ENCODE data around the gene FOXO6.

The FOXO6 gene

DNA sequence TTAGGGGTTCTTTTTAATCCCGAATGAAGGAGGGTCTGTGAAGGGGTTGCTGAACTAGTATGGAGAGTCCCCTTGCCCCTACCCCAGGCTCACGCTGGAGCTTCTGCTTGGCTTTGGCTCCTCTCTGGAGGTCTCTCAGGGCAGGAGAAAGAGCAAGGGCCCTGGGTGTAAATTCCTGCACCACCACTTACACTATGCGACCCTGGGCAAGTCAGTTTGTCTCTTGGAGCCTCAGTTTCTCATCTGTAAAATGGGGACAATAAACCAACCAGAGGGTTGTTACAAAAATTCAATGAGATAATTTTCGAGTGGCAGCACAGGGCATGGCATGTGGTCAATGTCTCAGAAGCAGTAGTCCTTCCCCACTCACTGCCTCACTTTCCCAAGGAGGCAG lies 11.4 kb downstream of the FOXO6 start:
- H3K4me1 ChIP-seq (ENCODE audit: low read length) = peaks cover 8% of the 10 kb centered on the region
- H3K9me3 ChIP-seq (ENCODE audit: insufficient read depth, low read length) = no peaks in the 10 kb centered on the region
- H2AFZ ChIP-seq (ENCODE audit: low read depth, low read length) = no peak overlapping the region
- no peak overlapping the region for H3K4me3 ChIP-seq (ENCODE audit: low read length)
- no peak overlapping the region for H3K4me2 ChIP-seq (ENCODE audit: low read length)
- no peaks in the 10 kb centered on the region for H3K36me3 ChIP-seq (replicated peaks; ENCODE audit: low read depth, low read length)
- no peaks in the 10 kb centered on the region for H3K79me2 ChIP-seq (ENCODE audit: low read length)
- no peaks in the 10 kb centered on the region for H4K20me1 ChIP-seq (ENCODE audit: insufficient read depth, low read length)
- no peaks in the 10 kb centered on the region for H3K27me3 ChIP-seq (ENCODE audit: low read depth, low read length)
- H3K9ac ChIP-seq (ENCODE audit: low read length) = no peak overlapping the region
- no peak overlapping the region for H3K27ac ChIP-seq (ENCODE audit: low read length)
- TF ChIP-seq EZH2phosphoT487 (IDR thresholded peaks at IDR 0.05; ENCODE audit: low read depth) = no peak
- TF ChIP-seq CTCF (IDR thresholded peaks at IDR 0.05; ENCODE audit: low read depth, low read length) = no peak

- H3K27ac ChIP-seq (ENCODE audit: low read length) = no peak overlapping the region
Observed at GRCh38 chr1:41373373-41373772, 12.1 kb downstream of the FOXO6 start.

GRCh38 chr1:41374711-41375110 lies 13.5 kb downstream of the FOXO6 start:
- no peaks in the 10 kb centered on the region for H3K79me2 ChIP-seq (ENCODE audit: low read length)
- no peak overlapping the region for H3K27ac ChIP-seq (ENCODE audit: low read length)
- no peaks in the 10 kb centered on the region for H3K27me3 ChIP-seq (ENCODE audit: low read depth, low read length)
- no peaks in the 10 kb centered on the region for H3K36me3 ChIP-seq (replicated peaks; ENCODE audit: low read depth, low read length)
- TF ChIP-seq CTCF (IDR thresholded peaks at IDR 0.05; ENCODE audit: low read depth, low read length) (no peak), EZH2phosphoT487 (IDR thresholded peaks at IDR 0.05; ENCODE audit: low read depth) (no peak)
- no peaks in the 10 kb centered on the region for H4K20me1 ChIP-seq (ENCODE audit: insufficient read depth, low read length)
- no peak overlapping the region for H2AFZ ChIP-seq (ENCODE audit: low read depth, low read length)
- H3K4me1 ChIP-seq (ENCODE audit: low read length) = peaks cover 8% of the 10 kb centered on the region
- H3K9ac ChIP-seq (ENCODE audit: low read length) = no peak overlapping the region
- no peak overlapping the region for H3K4me2 ChIP-seq (ENCODE audit: low read length)
- no peak overlapping the region for H3K4me3 ChIP-seq (ENCODE audit: low read length)
- no peaks in the 10 kb centered on the region for H3K9me3 ChIP-seq (ENCODE audit: insufficient read depth, low read length)

More at GRCh38 chr1:41373373-41373772, 12.1 kb downstream of the FOXO6 start:
- Histone ChIP-seq H3K4me2 (ENCODE audit: low read length) (no peak overlapping the region), H3K36me3 (replicated peaks; ENCODE audit: low read depth, low read length) (no peaks in the 10 kb centered on the region), H2AFZ (ENCODE audit: low read depth, low read length) (no peak overlapping the region), H3K79me2 (ENCODE audit: low read length) (no peaks in the 10 kb centered on the region), H4K20me1 (ENCODE audit: insufficient read depth, low read length) (no peaks in the 10 kb centered on the region), H3K4me3 (ENCODE audit: low read length) (no peak overlapping the region), H3K9me3 (ENCODE audit: insufficient read depth, low read length) (no peaks in the 10 kb centered on the region), H3K9ac (ENCODE audit: low read length) (no peak overlapping the region), H3K27me3 (ENCODE audit: low read depth, low read length) (no peaks in the 10 kb centered on the region), H3K4me1 (ENCODE audit: low read length) (peaks cover 8% of the 10 kb centered on the region)
- TF ChIP-seq CTCF (IDR thresholded peaks at IDR 0.05; ENCODE audit: low read depth, low read length) (no peak), EZH2phosphoT487 (IDR thresholded peaks at IDR 0.05; ENCODE audit: low read depth) (no peak)

- Histone ChIP-seq H3K27ac (ENCODE audit: low read length) (no peak overlapping the region), H2AFZ (ENCODE audit: low read depth, low read length) (no peak overlapping the region), H3K4me2 (ENCODE audit: low read length) (no peak overlapping the region), H3K4me3 (ENCODE audit: low read length) (no peak overlapping the region), H3K4me1 (ENCODE audit: low read length) (no peaks in the 10 kb centered on the region), H4K20me1 (ENCODE audit: insufficient read depth, low read length) (no peaks in the 10 kb centered on the region), H3K27me3 (ENCODE audit: low read depth, low read length) (no peaks in the 10 kb centered on the region), H3K9ac (ENCODE audit: low read length) (no peak overlapping the region), H3K36me3 (replicated peaks; ENCODE audit: low read depth, low read length) (no peaks in the 10 kb centered on the region), H3K79me2 (ENCODE audit: low read length) (no peaks in the 10 kb centered on the region), H3K9me3 (ENCODE audit: insufficient read depth, low read length) (no peaks in the 10 kb centered on the region)
- TF ChIP-seq CTCF (IDR thresholded peaks at IDR 0.05; ENCODE audit: low read depth, low read length) = no peak
- TF ChIP-seq EZH2phosphoT487 (IDR thresholded peaks at IDR 0.05; ENCODE audit: low read depth) = no peak
Observed at GRCh38 chr1:41377397-41377796, 16.2 kb downstream of the FOXO6 start.
